OCI-LY1 (cell line): ENCODE results near the gene ARHGEF16.

ENCODE experiments used
- H2AFZ ChIP-seq: fragments of 200-600 bp; sonication (generic), shearing (Covaris generic); 2 replicates; pipeline ENCODE4 v1.6.0; 2014; ENCODE audit warnings: antibody characterized with exemption, mild to moderate bottlenecking, low read length
- H3F3A ChIP-seq: fragments of 200-600 bp; sonication (generic), shearing (Covaris generic); 2 replicates; pipeline ENCODE4 v1.6.0; 2014; ENCODE audit warnings: mild to moderate bottlenecking, antibody characterized with exemption, low read length, moderate library complexity; ENCODE audit not compliant: insufficient read depth
- H3K27ac ChIP-seq: fragments of 200-600 bp; sonication (generic); 2 replicates; pipeline ENCODE4 v1.5.1; 2014; ENCODE audit warnings: low read length, mixed run types, mild to moderate bottlenecking, low read depth; ENCODE audit not compliant: poor library complexity, severe bottlenecking
- H3K27me3 ChIP-seq: fragments of 200-600 bp; sonication (generic); 2 replicates; pipeline ENCODE4 v1.6.0; 2014; ENCODE audit warnings: antibody characterized with exemption, mild to moderate bottlenecking, low read length, moderate library complexity; ENCODE audit not compliant: insufficient read depth
- H3K36me3 ChIP-seq: fragments of 200-600 bp; sonication (generic); 2 replicates; pipeline ENCODE4 v1.6.1; 2014; ENCODE audit warnings: mild to moderate bottlenecking, antibody characterized with exemption, low read length, moderate library complexity, mixed read lengths; ENCODE audit not compliant: insufficient read depth
- H3K4me1 ChIP-seq: fragments of 200-600 bp; sonication (generic); 2 replicates; pipeline ENCODE4 v1.5.1; 2014; ENCODE audit warnings: mild to moderate bottlenecking, low read length, moderate library complexity; ENCODE audit not compliant: insufficient read depth, severe bottlenecking
- H3K4me2 ChIP-seq: fragments of 200-600 bp; sonication (generic), shearing (Covaris generic); 2 replicates; pipeline ENCODE4 v1.6.1; 2014; ENCODE audit warnings: low read length
- H3K4me3 ChIP-seq: fragments of 200-600 bp; sonication (generic); 2 replicates; pipeline ENCODE4 v1.5.1; 2014; ENCODE audit warnings: low read length, low read depth, mild to moderate bottlenecking, mixed read lengths; ENCODE audit not compliant: poor library complexity, severe bottlenecking
- H3K79me2 ChIP-seq: fragments of 200-600 bp; shearing (Covaris generic); 2 replicates; pipeline ENCODE4 v1.6.1; 2016; ENCODE audit warnings: mixed run types, low read length, mixed read lengths; ENCODE audit not compliant: insufficient read depth
- H3K9ac ChIP-seq: fragments of 200-600 bp; sonication (generic), shearing (Covaris generic); 2 replicates; pipeline ENCODE4 v1.6.1; 2014; ENCODE audit warnings: mild to moderate bottlenecking, low read length, mixed read lengths
- H3K9me2 ChIP-seq: fragments of 200-600 bp; sonication (generic), shearing (Covaris generic); 2 replicates; pipeline ENCODE4 v1.6.1; 2014; ENCODE audit warnings: low read depth, mild to moderate bottlenecking, low read length, mixed read lengths
- H3K9me3 ChIP-seq: fragments of 200-600 bp; shearing (Covaris generic); 2 replicates; pipeline ENCODE4 v1.6.1; 2014; ENCODE audit warnings: low read length, mixed read lengths
- H4K20me1 ChIP-seq: fragments of 200-600 bp; sonication (generic), shearing (Covaris generic); 2 replicates; pipeline ENCODE4 v1.6.0; 2016; ENCODE audit warnings: mild to moderate bottlenecking, low read length; ENCODE audit not compliant: insufficient read depth
- CTCF ChIP-seq: fragments of 200-600 bp; sonication (generic), shearing (Covaris generic); IDR thresholded peaks from 2 replicates; pipeline ENCODE4 v1.5.1; 2017; ENCODE audit warnings: mild to moderate bottlenecking, antibody characterized with exemption, low read length, moderate library complexity, mixed read lengths
- EZH2 ChIP-seq: fragments of 200-600 bp; sonication (generic), shearing (Covaris generic); IDR thresholded peaks from 2 replicates; pipeline ENCODE4 v1.8.0; 2017; ENCODE audit warnings: borderline replicate concordance, mixed run types, mild to moderate bottlenecking, antibody characterized with exemption, low read length, moderate library complexity, mixed read lengths

Gene ARHGEF16

GRCh38 chr1:3442331-3442730 is 12.1 kb upstream of the ARHGEF16 start:
- Histone ChIP-seq H3K4me1 (no peaks in the 10 kb centered on the region), H3K9ac (no peak overlapping the region), H3K27me3 (peaks cover under 1% of the 10 kb centered on the region; the same call in 1 of the 2 replicates), H3F3A (no peaks in the 10 kb centered on the region), H3K4me3 (no peak overlapping the region), H3K4me2 (no peak overlapping the region), H2AFZ (no peak overlapping the region), H3K9me2 (no peaks in the 10 kb centered on the region), H3K36me3 (no peaks in the 10 kb centered on the region; the same call in 1 of the 2 replicates), H3K79me2 (no peaks in the 10 kb centered on the region), H3K9me3 (0 out of 2 replicates have a peak, but pooled peaks cover 1% of the 10 kb centered on the region), H3K27ac (no peak overlapping the region), H4K20me1 (no peaks in the 10 kb centered on the region)
- TF ChIP-seq EZH2 = no peak
- no peak for TF ChIP-seq CTCF

- H3K4me1 ChIP-seq = no peaks in the 10 kb centered on the region
- H3K4me3 ChIP-seq = no peak overlapping the region
- H2AFZ ChIP-seq = no peak overlapping the region
- no peaks in the 10 kb centered on the region for H3K9me2 ChIP-seq
- H3K79me2 ChIP-seq = no peaks in the 10 kb centered on the region
- H3K27me3 ChIP-seq = peaks cover 6% of the 10 kb centered on the region; the same call in 1 of the 2 replicates
- no peaks in the 10 kb centered on the region for H4K20me1 ChIP-seq
- H3K27ac ChIP-seq = no peak overlapping the region
- no peak overlapping the region for H3K9ac ChIP-seq
- TF ChIP-seq CTCF = no peak
- TF ChIP-seq EZH2 = no peak
- 0 out of 2 replicates have a peak, but pooled peaks cover 5% of the 10 kb centered on the region for H3K9me3 ChIP-seq
- no peaks in the 10 kb centered on the region; the same call in 1 of the 2 replicates for H3K36me3 ChIP-seq
- H3F3A ChIP-seq = no peaks in the 10 kb centered on the region
- no peak overlapping the region for H3K4me2 ChIP-seq
Observed at GRCh38 chr1:3442901-3443300, 11.6 kb upstream of the ARHGEF16 start.

DNA sequence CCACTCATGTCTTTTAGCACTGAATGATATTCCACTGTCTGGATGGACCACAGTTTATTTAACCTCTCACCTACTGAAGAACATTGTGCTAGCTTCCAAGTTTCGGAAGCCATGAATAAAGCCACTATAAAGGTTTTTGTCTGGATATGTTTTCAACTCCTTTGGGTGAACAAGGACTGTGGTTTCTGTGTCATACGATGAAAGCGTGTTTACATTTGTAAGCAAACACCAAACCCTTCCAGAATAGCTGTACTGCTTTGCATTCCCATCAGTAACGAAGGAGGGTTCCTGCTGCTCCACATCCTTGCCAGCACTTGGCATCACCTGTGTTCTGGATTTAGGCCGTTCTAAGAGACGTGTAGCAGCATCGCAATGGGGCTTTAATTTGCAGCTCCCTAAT is 10.7 kb upstream of the ARHGEF16 start:
- no peaks in the 10 kb centered on the region for H3K79me2 ChIP-seq
- H3K9ac ChIP-seq = no peak overlapping the region
- no peaks in the 10 kb centered on the region; the same call in 1 of the 2 replicates for H3K36me3 ChIP-seq
- no peaks in the 10 kb centered on the region for H3F3A ChIP-seq
- no peak overlapping the region for H2AFZ ChIP-seq
- 0 out of 2 replicates have a peak, but pooled peaks cover 5% of the 10 kb centered on the region for H3K9me3 ChIP-seq
- H3K27me3 ChIP-seq = peaks cover 6% of the 10 kb centered on the region; the same call in 1 of the 2 replicates
- no peak overlapping the region for H3K4me2 ChIP-seq
- TF ChIP-seq CTCF = no peak
- no peak for TF ChIP-seq EZH2
- no peak overlapping the region for H3K4me3 ChIP-seq
- no peak overlapping the region for H3K27ac ChIP-seq
- H3K9me2 ChIP-seq = no peaks in the 10 kb centered on the region
- H4K20me1 ChIP-seq = no peaks in the 10 kb centered on the region
- no peaks in the 10 kb centered on the region for H3K4me1 ChIP-seq
